ENCODE results near the gene ETV5.
A peak's percentile ranks its signal among the peaks of the same experiment; 100 is the strongest.

ETV5 gene

GRCh38 chr3:186115239-186115996, 6.5 kb upstream of the ETV5 start:
- no peak overlapping the region for H2BK15ac ChIP-seq (replicated peaks; ENCODE audit: low read depth)
- no CpG with 5 or more reads among the region's 15 CpGs for WGBS (ENCODE audit: extremely low coverage, insufficient coverage, low lambda C conversion rate)
- H3K79me1 ChIP-seq (ENCODE audit: low read length), result no peaks in the 10 kb centered on the region
- no peak overlapping the region for H3K9ac ChIP-seq (ENCODE audit: low read length)
- no peak overlapping the region for H2AK5ac ChIP-seq (ENCODE audit: low read length)
- no peaks in the 10 kb centered on the region for H3K79me2 ChIP-seq (ENCODE audit: control insufficient read depth, insufficient read depth, low read length)
- no peaks in the 10 kb centered on the region for H3K36me3 ChIP-seq (ENCODE audit: control insufficient read depth, insufficient read depth, low read length)
- no peak overlapping the region for H3K4me2 ChIP-seq (ENCODE audit: low read length)
- H2BK120ac ChIP-seq (ENCODE audit: low read depth, low read length), result no peak overlapping the region
- no peak overlapping the region for H4K5ac ChIP-seq (ENCODE audit: low read length)
- DNase-seq, result no peak
- no peak overlapping the region for H3K4ac ChIP-seq (ENCODE audit: low read depth, low read length)
- no peak overlapping the region for H3K56ac ChIP-seq (ENCODE audit: low read length)
- H3K18ac ChIP-seq (ENCODE audit: low read length), result no peak overlapping the region
- H3K4me3 ChIP-seq (ENCODE audit: low read length), result no peak overlapping the region
- H3K23ac ChIP-seq (ENCODE audit: low read length), result no peak overlapping the region
- peaks cover 13% of the 10 kb centered on the region for H3K27me3 ChIP-seq (ENCODE audit: insufficient read depth, low read length, poor library complexity)
- no peak overlapping the region for H2BK5ac ChIP-seq (ENCODE audit: low read length)
- no peaks in the 10 kb centered on the region for H3K4me1 ChIP-seq (ENCODE audit: control insufficient read depth, low read depth, low read length)
- H3K27ac ChIP-seq (ENCODE audit: low read depth, low read length), result no peak overlapping the region
- H4K8ac ChIP-seq (ENCODE audit: low read depth, low read length), result no peak overlapping the region

- H3K27me3 ChIP-seq (ENCODE audit: insufficient read depth, low read length, poor library complexity), result peaks cover 13% of the 10 kb centered on the region
- no peak overlapping the region for H2BK120ac ChIP-seq (ENCODE audit: low read depth, low read length)
These were observed 2.4 kb upstream of the ETV5 start for GRCh38 chr3:186110975-186111974.

DNA sequence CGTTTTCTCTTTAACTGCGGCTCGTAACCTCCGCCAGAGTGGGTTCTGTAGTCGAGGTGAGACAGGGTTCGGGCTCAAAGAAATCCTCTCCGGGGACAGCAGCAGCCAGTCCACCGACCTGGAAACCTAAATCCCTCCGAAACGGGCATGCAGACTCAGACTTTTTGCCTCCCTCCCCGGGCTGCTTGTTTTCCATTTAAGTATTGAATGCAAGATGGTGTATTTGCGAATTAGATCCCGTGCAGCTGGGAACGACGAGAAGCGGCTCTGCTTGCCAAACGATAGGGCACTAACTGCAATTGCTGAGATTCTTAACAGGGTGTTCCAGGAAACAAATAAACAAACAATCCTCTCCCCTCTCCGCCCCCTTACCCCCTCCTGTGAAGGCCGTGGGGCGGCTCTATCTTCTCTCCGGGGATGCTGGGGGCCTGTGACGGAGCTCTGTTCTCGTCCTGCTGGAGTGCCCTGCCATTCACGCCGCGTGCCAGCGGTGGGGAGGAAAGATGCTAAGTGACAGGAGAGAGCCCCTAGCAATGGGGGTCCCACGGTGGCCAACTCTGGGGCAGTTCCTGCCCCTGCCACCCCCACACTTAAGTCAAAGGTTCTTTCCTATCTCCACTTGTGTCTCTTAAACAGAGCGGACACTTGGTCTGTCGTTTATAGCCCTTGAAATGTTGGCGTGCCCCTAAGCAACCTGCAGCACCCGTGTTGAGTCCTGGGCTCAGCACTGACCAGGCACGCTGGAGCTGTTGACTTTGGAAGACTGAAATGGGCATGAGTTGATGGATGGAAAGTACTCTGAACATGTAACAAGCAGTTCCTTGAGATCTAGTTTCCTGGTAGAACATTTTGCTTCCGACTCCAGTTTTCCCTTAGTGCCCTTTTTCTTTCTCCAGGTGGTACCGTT, 1.3 kb upstream of the ETV5 start:
- peak; percentile 65 for DNase-seq
- Histone ChIP-seq H4K8ac (ENCODE audit: low read depth, low read length) (no peak overlapping the region), H3K4me3 (ENCODE audit: low read length) (peak overlapping the region; percentile 27), H3K36me3 (ENCODE audit: control insufficient read depth, insufficient read depth, low read length) (no peaks in the 10 kb centered on the region), H3K79me1 (ENCODE audit: low read length) (peaks cover 3% of the 10 kb centered on the region), H3K23ac (ENCODE audit: low read length) (no peak overlapping the region), H2BK5ac (ENCODE audit: low read length) (no peak overlapping the region), H3K79me2 (ENCODE audit: control insufficient read depth, insufficient read depth, low read length) (peaks cover 7% of the 10 kb centered on the region), H2AK5ac (ENCODE audit: low read length) (no peak overlapping the region), H3K4me2 (ENCODE audit: low read length) (peak overlapping the region; percentile 90), H3K27ac (ENCODE audit: low read depth, low read length) (peak overlapping the region; percentile 79), H2BK120ac (ENCODE audit: low read depth, low read length) (no peak overlapping the region), H2BK15ac (replicated peaks; ENCODE audit: low read depth) (peak overlapping the region; percentile 1), H3K56ac (ENCODE audit: low read length) (peak overlapping the region; percentile 86), H3K18ac (ENCODE audit: low read length) (peak overlapping the region; percentile 4), H3K9ac (ENCODE audit: low read length) (peak overlapping the region; percentile 90), H3K27me3 (ENCODE audit: insufficient read depth, low read length, poor library complexity) (peaks cover 13% of the 10 kb centered on the region), H3K4me1 (ENCODE audit: control insufficient read depth, low read depth, low read length) (peaks cover 3% of the 10 kb centered on the region), H3K4ac (ENCODE audit: low read depth, low read length) (no peak overlapping the region), H4K5ac (ENCODE audit: low read length) (no peak overlapping the region)
- no CpG with 5 or more reads among the region's 35 CpGs for WGBS (ENCODE audit: extremely low coverage, insufficient coverage, low lambda C conversion rate)

More at GRCh38 chr3:186110975-186111974, 2.4 kb upstream of the ETV5 start:
- H2BK5ac ChIP-seq (ENCODE audit: low read length), result no peak overlapping the region
- no peak overlapping the region for H3K9ac ChIP-seq (ENCODE audit: low read length)
- H4K5ac ChIP-seq (ENCODE audit: low read length), result no peak overlapping the region
- no peak overlapping the region for H2BK15ac ChIP-seq (replicated peaks; ENCODE audit: low read depth)
- H4K8ac ChIP-seq (ENCODE audit: low read depth, low read length), result no peak overlapping the region
- H3K4me3 ChIP-seq (ENCODE audit: low read length), result no peak overlapping the region
- H3K79me2 ChIP-seq (ENCODE audit: control insufficient read depth, insufficient read depth, low read length), result peaks cover 5% of the 10 kb centered on the region
- WGBS (ENCODE audit: extremely low coverage, insufficient coverage, low lambda C conversion rate), result no CpG with 5 or more reads among the region's 12 CpGs
- no peak for DNase-seq
- H3K79me1 ChIP-seq (ENCODE audit: low read length), result peaks cover 3% of the 10 kb centered on the region
- H3K56ac ChIP-seq (ENCODE audit: low read length), result peak overlapping the region; percentile 17
- H3K18ac ChIP-seq (ENCODE audit: low read length), result no peak overlapping the region
- H3K4ac ChIP-seq (ENCODE audit: low read depth, low read length), result no peak overlapping the region
- H3K27ac ChIP-seq (ENCODE audit: low read depth, low read length), result no peak overlapping the region
- peaks cover 3% of the 10 kb centered on the region for H3K4me1 ChIP-seq (ENCODE audit: control insufficient read depth, low read depth, low read length)
- no peaks in the 10 kb centered on the region for H3K36me3 ChIP-seq (ENCODE audit: control insufficient read depth, insufficient read depth, low read length)
- H3K4me2 ChIP-seq (ENCODE audit: low read length), result no peak overlapping the region
- H2AK5ac ChIP-seq (ENCODE audit: low read length), result no peak overlapping the region
- no peak overlapping the region for H3K23ac ChIP-seq (ENCODE audit: low read length)

DNA sequence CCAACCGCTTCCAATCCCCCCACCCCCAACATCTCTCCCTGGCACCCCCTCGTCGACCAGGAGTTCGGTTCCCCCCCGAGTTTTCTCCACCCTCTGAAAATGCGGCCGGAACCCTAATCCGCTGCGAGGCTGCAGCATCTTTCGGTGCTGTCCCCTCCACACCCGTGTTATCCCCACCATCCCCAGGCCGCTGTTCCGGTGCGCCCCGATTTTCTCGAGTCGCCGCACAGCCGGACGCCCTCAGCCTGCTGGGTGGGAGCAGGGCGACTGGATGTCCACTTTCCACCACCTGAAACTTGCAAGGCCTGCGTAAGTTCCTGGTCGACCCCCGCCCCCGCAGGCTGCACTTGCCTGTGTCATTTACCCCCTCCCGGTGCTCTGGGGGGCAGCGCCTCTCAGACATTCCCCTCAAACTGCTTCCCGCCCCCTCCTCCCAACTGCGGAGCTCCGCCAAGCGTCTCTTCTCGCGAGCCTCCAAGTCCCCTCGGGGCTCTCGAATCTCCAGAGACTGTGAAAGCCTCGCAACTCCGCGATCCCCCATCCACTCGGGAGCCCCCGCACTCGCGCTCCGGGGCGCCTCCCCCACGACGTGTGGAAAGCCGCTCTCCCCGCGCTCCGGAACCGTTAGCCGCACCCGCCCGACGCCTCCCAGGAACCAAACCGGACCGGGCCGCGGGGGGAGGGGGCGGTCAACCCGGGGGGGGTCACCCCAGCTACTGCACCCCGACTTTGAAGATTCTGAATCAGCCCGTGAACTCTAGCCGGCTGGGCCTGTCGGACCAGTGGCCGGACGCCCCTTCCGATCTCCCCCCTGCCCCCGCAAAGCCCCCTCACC, 566 bp downstream of the ETV5 start:
- no CpG with 5 or more reads among the region's 69 CpGs for WGBS (ENCODE audit: extremely low coverage, insufficient coverage, low lambda C conversion rate)
- Histone ChIP-seq H3K9ac (ENCODE audit: low read length) (peak overlapping the region; percentile 68), H4K5ac (ENCODE audit: low read length) (no peak overlapping the region), H3K4me1 (ENCODE audit: control insufficient read depth, low read depth, low read length) (peaks cover 3% of the 10 kb centered on the region), H3K27me3 (ENCODE audit: insufficient read depth, low read length, poor library complexity) (peaks cover 13% of the 10 kb centered on the region), H3K36me3 (ENCODE audit: control insufficient read depth, insufficient read depth, low read length) (no peaks in the 10 kb centered on the region), H2BK5ac (ENCODE audit: low read length) (no peak overlapping the region), H3K79me1 (ENCODE audit: low read length) (peaks cover 3% of the 10 kb centered on the region), H3K18ac (ENCODE audit: low read length) (peak overlapping the region; percentile 93), H3K27ac (ENCODE audit: low read depth, low read length) (peak overlapping the region; percentile 93), H3K79me2 (ENCODE audit: control insufficient read depth, insufficient read depth, low read length) (peaks cover 7% of the 10 kb centered on the region), H3K56ac (ENCODE audit: low read length) (peak overlapping the region; percentile 93), H2AK5ac (ENCODE audit: low read length) (no peak overlapping the region), H3K4ac (ENCODE audit: low read depth, low read length) (peak overlapping the region; percentile 73), H3K4me3 (ENCODE audit: low read length) (peak overlapping the region; percentile 69), H2BK120ac (ENCODE audit: low read depth, low read length) (no peak overlapping the region), H4K8ac (ENCODE audit: low read depth, low read length) (peak overlapping the region; percentile 87), H3K4me2 (ENCODE audit: low read length) (peak overlapping the region; percentile 10), H2BK15ac (replicated peaks; ENCODE audit: low read depth) (no peak overlapping the region), H3K23ac (ENCODE audit: low read length) (no peak overlapping the region)
- peak; percentile 90 for DNase-seq
